DMS53 treated with DMSO at 0.1 percent for 48 hours (cell line): ENCODE results near the gene ST8SIA1.

Experiments
- DNase-seq: peaks from one replicate; lab custom pipeline; 2025; ENCODE audit not compliant: unreplicated experiment; lab: John Stamatoyannopoulos, UW

The ST8SIA1 gene

DNA sequence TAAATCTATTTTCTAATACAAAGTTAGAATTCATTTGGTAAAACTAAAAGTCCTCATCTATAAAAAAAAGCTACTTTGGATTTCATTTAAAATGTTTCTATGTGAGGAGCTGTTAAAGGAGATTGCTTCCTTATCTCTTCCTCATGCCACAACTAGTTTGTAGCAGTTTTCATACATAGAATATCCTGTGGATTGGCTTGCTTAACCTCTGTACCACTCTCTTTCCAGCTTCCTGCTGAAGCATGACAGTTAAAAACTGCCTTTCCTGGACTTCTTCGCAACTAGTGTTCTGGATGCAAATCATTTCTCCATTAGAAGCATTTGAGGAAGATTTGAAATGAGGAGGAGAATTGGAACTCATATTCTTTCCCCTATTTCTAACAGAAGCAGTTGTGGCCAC is 49.6 kb downstream of the ST8SIA1 start:
- DNase-seq, result no peak

DNA sequence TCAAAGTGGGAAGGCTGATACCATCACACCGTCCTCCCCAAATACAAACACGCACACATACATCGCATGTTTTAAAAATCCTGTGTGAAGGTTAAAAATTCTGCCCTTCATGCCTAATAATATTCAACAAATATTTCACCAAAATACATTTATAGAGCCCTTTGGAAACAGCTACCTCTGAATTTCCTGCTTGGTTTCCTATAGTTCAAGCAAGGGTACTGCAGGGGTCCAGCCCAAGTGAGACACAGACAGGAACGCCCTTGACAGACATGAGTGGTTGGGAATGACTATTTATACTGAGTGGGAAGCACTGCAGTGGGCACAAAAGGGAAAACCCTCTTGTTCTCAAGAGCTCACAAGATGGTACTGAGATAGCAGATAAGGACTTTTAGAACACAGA is 51.0 kb downstream of the ST8SIA1 start:
- DNase-seq, result no peak

DNA sequence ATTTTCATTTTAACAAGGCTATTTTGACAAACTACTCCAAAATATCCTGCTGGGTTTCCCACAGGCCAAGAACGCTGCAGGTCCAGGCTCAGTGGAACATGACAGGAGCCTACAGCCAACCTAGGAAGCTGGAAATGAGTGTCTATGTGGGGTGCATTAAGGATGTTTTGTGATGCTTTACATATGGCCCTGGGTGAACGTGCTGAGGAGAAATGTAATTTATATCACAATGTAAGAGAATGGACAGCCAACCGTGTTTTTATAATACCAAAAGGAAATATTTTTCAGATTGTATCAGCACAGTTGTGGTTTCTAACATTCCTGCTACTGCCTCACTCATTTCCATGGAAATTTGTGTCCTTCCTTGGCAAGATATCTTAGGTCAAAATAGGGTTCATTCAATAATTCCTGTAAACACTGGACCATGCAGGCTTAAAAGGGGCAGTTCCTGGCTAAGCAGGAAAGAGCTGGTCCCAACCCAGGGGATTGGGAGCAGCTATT is 51.5 kb downstream of the ST8SIA1 start:
- no peak for DNase-seq

DNA sequence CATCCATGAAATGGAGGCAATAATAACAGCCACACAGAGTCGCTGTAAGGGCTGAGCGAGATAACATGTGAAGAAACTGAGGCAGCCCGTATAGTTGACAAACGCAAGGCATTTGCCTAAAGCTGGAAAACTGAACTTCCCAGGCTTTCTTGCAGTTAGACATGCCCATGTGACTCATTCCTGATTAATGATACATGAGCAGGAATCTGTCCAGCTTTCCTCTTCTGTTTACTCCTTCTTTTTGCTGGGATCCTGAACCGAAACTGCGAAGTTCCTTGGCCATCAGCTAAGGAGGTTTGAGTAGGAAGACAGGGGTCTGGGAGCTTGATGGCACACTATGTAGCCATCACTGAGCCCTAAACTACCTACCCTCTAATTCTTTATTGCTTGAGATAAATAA is 52.2 kb downstream of the ST8SIA1 start:
- DNase-seq, result no peak

DNA sequence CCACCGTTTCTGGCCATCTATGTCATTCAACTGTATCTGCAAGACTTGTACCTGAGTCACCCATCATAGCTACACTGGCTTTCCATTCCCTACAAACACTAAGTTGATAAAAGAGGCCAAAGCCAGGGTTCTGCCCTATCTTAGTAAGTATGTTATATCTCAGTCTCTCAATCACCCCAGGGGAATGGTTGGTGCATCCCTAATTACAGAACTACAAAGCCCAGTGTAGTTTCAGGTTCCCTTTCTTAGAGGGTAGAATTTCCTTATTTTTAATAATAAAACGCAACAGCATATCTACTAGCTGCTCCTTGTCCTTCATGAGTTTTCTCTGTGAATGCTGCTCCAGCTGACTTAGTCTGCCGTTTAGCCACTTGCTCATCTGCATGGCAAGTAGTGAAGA is 57.6 kb downstream of the ST8SIA1 start:
- no peak for DNase-seq

DNA sequence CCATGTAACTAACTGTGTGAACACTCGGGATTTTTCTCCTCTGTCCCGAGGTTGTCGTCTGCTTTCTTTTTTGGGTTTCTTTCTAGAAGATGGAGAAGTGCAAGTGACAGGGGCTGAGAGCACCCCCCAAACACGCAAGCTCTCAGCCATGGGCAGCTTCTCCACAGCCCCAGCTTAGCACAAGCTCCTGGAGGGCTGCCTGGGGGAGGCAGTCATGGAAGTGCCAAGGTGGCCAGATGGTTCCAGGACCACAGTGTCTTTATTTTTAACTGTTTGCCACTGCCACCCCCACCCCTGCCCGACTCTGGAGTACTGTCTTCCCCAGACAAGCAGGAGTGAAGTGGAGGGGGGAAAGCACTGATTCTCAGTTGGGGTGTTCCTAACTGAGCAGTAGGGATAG is 58.2 kb downstream of the ST8SIA1 start:
- DNase-seq, result no peak

DNA sequence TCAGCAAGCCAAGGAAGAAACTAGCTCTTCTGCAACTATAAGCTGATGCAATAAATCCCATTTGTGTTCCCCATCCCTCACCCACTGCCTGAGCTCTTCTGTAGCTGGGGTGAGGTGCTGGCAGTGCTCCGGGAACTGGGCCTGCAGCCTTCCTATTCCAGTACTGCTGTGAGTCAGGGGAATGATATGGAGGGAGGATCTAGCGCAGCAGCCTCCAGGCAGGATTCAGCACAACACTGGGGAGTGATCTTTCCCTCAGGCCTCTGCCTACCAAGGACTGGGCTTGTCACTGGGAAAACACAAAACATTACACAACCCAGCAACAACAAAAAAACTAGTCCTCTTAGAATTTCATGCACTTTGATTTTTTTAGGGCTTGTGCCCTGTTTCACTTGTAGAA is 58.7 kb downstream of the ST8SIA1 start:
- DNase-seq, result no peak

DNA sequence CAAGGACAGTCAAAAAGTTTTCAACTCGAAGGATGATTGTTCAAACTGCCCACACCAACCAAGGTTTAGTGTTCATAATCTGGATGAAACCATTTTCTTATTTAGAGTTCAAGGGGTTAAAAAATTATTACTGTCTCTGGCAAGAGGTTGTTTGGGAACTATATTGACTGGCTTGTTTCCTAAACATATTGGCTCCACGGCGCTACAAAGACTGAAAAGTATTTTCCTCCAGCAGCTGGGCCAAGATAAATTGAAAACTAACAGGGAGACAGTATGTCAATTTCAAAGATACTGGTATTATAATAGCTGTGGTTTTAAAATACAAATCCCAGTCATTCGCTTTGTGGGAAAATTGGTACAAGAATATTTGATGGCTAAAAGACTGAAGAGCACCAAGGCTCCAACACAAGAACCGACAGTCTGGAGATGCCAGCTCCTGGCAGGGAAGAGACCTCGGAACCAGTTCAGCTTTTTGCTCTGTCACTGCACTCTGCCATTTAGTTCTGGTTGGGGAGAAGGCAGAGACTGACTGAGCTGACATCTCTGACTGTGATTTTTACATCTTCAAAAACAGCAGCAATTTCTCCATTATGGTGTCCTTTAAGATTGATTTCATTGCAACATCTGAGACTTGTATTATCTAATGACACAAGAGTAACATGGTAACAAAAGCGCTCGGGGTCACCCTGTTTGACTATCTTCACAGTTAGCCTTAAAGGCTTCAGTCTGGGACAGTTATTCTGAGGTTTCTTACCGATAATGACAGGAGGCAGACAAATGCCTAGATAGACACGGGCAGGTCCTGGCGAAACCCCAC is 62.0 kb downstream of the ST8SIA1 start:
- DNase-seq, result no peak

DNA sequence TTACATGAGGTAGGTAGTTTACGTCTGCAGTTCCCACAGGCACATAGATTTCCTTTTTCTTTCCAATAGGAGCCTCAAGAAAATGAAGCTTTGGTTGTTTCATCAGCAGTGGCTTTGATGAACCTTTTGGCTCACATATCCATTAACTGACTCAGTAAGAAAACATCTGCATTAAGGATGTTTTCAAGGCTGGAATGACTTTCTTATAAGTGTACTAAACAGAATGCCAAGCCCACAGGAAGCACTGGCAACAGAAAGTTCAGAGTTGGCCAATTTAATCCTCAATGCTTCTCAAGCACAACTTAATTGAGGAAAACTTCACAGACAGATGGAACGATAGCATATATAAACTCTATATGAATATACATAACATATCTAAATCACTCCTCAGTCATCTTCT is 63.5 kb downstream of the ST8SIA1 start:
- DNase-seq, result no peak

DNA sequence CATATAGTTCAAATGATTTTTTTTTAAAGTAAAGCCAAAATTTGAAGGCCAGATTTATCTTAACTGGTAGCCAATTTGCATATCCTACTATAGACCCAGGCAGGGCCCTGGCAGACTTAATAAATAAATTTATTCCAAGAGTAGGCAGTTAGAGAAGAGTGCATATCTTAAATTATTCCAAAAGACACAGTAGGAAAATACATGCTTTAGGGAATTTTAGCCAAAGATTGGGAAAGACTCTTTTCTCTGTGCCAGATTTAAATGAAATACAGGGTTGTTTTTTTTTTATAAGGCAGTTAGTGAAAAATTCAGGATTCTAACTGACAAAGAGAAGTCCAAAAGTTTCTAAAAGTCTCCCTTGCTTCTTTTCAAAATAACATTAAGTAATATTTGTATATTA is 65.5 kb downstream of the ST8SIA1 start:
- no peak for DNase-seq

DNA sequence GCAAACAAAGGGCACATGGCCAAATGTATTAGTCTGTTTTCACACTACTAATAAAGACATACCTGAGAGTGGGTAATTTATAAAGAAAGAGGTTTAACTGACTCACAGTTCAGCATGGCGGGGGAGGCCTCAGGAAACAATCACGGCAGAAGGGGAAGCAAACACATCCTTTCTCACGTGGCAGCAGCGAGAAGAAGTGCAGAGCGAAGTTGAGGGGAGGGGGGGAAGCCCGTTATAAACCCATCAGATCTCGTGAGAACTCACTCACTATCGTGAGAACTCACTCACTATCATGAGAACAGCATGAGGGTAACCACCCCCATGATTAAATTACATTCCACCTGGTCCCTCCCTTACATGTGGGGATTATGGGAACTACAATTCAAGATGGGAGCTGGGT is 66.1 kb downstream of the ST8SIA1 start:
- DNase-seq, result no peak

DNA sequence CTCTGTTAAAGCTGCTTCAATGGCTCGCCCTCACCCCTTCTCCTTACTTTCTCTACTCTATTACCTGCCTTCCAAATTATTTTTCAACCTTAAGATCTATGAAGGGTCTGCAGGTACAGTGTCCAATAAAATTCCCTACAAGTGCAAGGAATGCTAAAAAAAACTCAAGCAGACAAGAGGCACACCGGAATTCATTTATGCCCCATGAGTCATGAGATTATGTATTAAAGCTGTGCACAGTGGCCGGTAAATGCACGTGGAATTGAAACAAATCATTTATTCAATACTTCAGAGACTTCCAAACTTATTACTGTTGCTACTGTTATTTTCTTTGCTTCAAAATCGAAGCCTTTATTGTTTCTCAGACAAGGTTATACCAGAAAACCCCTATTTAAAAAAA is 68.4 kb downstream of the ST8SIA1 start:
- no peak for DNase-seq

DNA sequence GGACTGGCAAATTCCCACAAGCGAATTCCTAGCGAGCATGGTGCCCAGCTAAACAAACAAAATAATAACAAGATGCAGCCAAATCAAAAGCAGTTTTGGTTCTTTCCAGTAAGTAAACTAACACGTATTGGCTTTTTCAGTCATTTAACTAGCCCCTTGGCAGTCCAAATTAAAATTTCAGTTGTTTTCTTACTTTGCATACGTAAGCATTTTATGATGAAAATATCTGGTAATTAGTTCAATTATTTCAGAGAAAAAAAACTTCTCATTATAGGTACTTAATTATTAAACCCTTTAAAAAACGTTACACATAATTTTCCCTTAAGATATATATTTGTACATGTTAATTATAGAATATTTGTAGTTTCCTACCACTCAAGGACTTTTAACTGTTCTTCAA is 70.1 kb downstream of the ST8SIA1 start:
- no peak for DNase-seq

DNA sequence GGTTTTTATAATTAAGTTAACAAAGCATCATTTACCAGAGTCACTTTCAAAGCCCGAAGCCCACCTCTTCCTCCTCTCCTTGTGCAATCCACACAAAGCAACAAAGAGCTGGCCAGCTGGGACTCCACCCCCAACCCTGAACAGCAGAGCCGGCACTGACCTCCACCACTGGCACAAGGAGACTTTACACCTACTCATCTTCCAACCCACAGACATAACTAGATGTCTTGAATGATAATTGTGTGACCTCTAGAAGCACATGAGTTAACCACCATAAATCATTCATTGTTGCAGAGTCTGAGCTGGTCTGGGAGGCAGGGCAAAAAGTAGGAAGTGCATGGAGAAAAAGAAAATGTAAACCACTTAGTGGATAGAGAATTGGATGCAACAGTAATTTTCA is 72.2 kb downstream of the ST8SIA1 start:
- DNase-seq, result no peak

DNA sequence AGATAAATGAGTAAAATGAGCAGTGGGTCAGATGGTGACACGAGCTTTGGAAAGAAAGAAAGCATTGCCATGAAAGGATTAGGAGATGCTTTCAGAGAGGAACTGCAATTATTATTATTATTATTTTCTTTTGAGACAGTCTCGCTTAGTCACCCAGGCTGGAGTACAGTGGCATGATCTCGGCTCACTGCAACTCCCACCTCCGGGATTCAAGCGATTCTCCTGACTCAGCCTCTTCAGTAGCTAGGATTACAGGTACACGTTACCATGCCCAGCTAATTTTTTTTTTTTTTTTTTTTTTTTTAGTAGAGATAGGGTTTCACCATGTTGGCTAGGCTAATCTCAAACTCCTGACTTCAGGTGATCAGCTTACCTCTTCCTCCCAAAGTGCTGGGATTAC is 77.4 kb downstream of the ST8SIA1 start:
- DNase-seq, result no peak

DNA sequence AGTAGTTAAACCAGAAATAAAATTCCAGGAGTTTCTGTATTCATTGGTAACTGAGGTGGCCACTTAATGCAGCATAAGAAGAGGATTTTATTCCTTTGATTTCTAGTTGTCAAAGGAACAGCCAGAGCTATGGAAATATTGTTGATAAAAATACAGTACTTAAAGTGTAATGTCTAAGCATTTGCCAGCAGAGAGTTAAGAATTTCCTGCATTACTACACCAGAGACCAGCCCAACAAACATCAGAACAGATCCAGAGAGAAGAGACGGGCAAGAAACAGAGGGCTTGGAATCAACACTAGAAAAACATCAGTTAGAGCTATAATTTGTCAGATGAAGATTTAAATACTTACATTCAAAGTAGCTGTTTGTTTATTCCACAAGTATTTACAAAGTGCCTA is 77.9 kb downstream of the ST8SIA1 start:
- no peak for DNase-seq

DNA sequence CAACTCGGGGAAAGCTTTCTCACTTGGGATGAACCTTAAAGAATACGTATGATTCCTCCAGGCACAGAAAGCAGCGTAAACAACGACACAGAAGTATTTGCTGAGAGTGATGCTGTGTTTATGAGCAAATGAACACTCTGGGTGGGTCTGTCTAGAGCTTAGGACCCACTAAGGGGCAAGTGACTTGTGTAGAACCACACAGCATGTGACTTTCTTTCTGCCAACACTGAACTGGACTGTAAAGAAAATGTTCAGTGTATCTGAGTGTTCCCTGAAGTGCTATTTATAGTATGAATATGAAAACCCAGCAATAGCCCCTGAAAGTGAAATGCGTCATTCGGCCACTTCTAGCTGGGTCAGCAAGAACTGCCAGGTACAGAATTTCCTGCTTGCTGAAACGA is 78.5 kb downstream of the ST8SIA1 start:
- no peak for DNase-seq

DNA sequence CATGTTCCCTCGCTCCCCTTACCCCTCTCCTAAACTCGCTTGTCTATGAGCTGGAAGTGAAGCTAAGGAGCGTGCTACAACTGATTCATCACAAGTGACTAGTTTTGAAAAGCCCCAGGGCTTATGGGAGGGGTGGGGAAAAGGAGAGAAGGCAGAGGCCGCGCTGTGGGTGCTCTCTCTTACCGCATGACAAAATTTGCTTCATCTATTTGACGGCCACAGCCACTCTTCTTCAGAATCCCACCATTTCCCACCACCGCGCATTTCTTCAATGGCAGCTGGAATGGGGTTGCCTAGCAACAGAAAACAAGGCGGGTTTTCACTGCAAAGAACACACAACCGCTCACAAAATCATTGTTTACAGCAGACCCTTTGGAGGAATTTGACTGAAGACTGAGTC is 79.4 kb downstream of the ST8SIA1 start:
- DNase-seq, result no peak

DNA sequence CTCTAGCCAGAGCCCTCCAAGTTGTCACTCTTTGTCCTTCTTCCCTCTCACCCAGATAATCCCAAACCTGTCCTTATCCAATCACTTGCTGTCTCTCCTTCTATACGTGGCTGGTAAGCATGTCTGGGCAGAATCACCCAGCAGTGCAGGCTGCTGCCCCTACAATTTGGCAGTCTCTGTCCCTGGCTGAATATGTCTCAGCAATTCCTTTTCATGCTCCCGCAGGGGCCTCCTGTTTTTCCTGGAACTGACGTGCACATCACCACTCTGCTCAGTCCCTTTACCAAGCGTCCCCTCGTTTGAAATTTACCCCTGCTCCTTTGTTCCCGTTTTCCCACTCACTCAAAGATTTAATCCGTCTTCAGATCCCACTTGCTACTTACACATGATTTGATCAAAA is 80.0 kb downstream of the ST8SIA1 start:
- no peak for DNase-seq

DNA sequence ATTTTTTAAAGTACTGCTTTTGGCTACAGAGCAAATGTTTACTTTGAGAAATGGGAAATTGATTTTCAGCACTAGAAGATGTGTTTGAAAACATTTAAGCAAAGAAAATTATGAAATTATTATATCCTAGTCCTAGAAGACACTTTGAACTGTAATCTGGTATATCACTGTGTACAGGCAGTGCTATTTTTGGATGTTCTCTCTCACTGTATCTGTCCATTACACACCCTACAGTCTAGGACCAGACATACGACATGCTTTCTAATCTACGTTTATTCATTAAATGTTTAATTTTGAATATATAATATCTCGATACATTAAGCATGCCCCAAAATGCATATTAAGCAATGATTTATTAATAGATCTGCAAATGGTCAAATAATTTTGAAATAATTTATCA is 82.5 kb downstream of the ST8SIA1 start:
- no peak for DNase-seq

DNA sequence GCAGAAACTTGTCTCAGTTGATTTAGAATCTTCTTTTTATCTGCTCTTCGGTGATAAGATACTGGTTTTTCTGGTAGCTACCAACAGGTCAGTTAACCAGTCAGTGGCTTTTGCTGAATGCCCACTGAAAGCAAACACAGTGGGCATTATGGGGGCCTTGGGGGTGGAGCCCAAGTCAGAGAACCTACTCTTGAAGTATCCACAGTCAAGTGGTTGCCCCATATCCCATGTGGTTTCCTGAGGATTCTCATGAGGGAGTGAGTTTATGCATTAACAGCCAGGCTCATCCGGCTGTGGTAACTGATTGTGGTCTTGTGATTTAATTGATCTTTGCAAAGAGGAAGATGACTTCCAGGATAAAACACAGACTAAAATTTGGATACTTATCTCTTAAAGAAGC is 83.7 kb downstream of the ST8SIA1 start:
- no peak for DNase-seq

DNA sequence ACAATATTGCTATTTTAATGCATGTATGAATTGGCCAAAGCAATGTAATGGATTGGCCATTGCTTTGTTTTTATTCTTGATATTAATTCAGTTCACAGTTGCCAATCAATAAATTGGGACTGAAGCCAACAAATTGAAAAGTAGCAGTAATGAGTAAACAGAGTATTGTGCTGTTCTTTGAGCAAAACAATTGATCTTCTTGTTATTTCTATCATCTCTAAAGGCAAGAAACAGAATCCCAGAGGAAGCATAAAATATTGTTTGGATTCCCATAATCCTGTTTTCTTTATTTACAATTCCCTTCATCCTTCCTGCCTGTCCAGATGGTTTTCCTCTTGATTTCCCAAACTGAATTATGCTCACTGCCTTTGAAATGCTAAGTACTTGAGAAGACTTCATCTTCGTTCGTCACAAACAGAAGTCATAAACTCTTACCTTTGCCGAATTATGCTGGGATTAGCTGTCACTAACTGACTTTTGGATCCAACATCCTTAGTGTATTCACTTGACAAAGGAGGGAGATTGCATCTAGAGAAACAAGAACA is 85.9 kb downstream of the ST8SIA1 start:
- DNase-seq, result no peak

DNA sequence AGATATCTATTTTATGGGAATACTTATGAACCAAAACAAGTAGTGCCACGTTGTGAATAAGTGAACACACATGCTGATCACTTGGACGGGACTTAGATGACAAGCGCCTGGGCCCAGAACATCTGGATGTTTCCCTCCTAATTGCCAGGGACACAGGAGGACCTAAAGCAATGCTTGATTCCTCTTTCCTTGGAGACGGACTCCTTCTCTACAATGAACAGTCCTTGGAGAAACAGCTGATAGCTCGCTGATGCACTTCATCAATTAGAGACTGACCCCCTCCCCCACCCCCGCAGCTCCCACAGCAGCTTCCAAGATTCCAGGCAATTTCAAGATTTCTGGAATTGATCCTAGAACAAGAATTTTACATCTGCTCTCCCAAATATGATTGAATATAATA is 86.4 kb downstream of the ST8SIA1 start:
- DNase-seq, result no peak
